Right renal pelvis (tissue), 4 donors: Measurements from ENCODE around the gene B4GALT1. TPM values are rescaled to one million over a fixed set of nuclear protein-coding genes. Genes with fewer than 3 reads are reported as not detected.
"Not testable (repeated sequence)": the region's sequence is repeated elsewhere in the genome, so short reads cannot be mapped to it uniquely, and the experiment has no call there.

Experiments
- DNase-seq, 4 donors: peaks; one replicate each; pipeline ENCODE4 v3.0.0-alpha.2; 2013; ENCODE audit warnings: low read depth in 4 of 4, low spot score in 3 of 4, missing footprints in 1 of 4
- polyA plus RNA-seq, 4 donors: library from polyadenylated mRNA; unstranded; fragments of 120-200 nt; gene quantifications; one replicate each; pipeline ENCODE4 v1.2.1, GENCODE V29; 2013; ENCODE audit not compliant: insufficient read length in 4 of 4

The B4GALT1 gene
- polyA plus RNA-seq, 4 donors = 88.5 to 135 (median 122) TPM

DNA sequence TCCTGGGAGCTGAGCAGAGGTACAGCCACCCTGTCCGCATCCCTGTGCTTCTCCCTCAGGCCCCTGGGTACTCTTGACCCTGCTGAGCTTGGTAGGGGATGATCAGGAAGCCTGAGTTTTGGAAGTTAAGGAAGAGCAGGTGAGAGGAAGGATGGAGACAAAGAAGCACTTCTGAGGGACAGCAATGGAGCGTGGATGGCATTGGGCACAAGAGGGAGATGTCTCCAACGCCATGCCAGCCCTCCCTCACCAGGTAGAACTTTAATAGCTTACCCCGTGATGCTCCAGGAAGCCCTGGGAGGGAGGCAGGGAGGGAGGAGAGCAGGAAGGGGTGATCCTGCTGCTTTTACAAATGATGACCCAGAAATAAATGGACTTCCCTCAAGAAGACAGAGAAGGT lies 60.8 kb downstream of the B4GALT1 start:
- DNase-seq = no peak

DNA sequence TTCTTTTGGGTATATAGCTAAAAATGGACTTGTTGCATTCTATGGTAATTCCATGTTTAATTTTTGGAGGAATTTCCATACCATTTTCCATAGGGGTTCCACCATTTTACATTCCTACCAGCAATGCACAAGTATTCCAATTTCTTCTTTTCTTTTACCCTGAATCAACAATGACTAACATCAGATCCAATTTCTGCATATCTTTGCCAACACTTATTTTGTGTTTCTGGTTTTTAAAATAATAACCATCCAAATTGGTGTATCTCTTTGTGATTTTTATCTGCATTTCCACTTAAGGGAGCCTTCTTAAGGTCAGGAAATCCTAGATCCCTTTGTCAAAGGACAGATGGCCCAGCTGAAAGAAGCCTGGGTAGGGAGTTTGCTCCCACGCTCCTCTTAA lies 61.2 kb downstream of the B4GALT1 start:
- no peak for DNase-seq

DNA sequence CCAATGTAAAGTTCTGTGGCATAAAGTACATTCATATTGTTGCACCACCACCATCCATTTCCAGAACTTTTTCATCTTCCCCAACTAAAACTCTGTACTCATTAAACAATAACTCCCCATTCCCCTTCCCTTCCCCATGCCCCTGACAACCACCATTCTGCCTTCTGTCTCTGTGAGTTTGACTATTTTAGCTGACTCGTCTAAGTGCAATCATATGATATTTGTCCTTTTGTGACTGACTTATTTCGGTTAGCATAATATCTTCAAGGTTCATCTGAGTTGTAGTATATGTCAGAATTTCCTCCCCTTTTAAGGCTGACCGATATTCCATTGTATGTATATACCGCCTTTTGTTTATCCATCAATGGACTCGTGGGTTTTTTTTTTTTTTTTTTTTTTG lies 61.6 kb downstream of the B4GALT1 start:
- no peak for DNase-seq

DNA sequence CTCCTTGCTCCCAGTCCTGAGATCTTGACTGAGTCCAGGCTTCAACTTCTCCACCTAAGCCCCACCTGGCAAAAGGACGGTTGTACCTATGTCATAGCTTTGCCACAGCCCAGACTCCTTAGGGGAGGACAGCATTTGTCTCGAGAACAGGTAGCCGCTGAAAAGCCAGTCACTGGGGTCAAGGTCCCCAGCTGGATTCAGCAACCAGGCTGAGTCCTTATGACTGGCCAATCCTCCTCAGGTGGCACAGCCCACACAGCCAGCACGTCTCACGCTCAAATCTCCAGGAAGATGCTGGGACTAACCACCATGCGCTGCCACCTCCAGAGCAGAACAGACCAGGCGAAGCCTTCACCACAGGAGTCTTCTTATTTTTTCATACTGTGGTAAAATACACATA lies 62.7 kb downstream of the B4GALT1 start:
- no peak for DNase-seq

- DNase-seq = no peak
These were observed 63.4 kb downstream of the B4GALT1 start for GRCh38 chr9:33103501-33104281.

- no peak for DNase-seq
These were observed 64.5 kb downstream of the B4GALT1 start for GRCh38 chr9:33102551-33103210.

DNA sequence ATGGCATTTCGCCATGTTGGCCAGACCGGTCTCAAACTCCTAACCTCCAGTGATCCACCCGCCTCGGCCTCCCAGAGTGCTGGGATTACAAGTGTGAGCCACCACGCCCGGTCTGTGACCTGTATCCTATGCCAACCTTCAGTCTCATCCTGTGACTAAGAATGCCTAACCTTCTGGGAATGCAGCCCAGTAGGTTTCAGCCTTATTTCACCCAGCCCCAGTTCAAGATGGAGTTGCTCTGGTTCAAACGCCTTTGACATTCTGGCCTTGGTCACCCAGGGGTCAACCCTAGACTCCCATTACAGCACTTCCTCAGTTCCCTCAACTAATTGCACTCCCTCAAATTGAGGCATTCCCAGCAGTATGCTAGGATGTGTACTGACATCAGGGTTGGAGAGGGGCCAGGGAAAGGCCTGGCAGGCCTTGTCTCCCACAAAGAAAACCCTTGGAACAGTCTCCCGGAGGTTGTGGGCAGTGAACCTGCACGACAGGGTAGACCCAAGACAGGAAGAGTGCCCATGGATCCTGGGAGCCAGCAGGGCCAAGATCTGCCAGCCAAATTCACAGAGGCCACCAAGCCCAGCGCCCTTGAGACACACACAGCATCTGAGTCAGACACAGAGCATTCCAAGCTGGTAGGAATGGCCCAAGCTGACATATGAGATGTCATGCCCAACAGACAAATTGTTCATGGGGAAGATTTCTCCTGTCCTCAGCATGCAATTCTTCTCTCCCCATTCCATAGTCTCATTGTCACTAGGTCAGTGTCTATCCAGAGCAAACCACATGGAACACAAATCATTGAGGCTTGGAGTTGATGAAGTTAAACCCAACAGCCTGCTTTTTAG lies 65.8 kb downstream of the B4GALT1 start:
- DNase-seq = no peak

DNA sequence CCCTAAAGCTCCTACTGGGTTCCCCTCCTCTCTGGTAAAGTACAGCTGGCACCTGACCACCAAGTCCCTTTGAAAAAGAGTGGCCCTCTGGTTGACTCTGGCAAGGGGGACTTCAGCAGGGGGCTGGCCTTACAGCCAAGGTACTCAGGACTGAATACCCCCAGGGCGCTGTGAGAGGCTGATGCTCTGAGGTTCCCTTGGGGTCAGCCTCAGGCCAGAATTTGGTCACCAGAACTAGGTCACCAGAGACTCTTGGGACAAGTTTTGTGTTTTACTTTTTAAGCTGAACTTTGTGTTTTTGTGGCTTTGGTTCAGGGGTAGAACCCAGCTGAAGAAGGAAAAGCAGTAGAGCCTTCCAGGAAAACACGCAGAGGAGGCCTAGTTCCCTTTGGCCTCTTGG lies 67.4 kb downstream of the B4GALT1 start:
- DNase-seq = no peak

GRCh38 chr9:33097192-33097591 lies 69.9 kb downstream of the B4GALT1 start:
- DNase-seq = no peak

GRCh38 chr9:33092634-33093033 lies 74.5 kb downstream of the B4GALT1 start:
- no peak for DNase-seq

GRCh38 chr9:33085672-33086071 lies 81.5 kb downstream of the B4GALT1 start:
- DNase-seq = not testable (repeated sequence)

- DNase-seq = no peak
These were observed 84.4 kb downstream of the B4GALT1 start for GRCh38 chr9:33082538-33083326.

DNA sequence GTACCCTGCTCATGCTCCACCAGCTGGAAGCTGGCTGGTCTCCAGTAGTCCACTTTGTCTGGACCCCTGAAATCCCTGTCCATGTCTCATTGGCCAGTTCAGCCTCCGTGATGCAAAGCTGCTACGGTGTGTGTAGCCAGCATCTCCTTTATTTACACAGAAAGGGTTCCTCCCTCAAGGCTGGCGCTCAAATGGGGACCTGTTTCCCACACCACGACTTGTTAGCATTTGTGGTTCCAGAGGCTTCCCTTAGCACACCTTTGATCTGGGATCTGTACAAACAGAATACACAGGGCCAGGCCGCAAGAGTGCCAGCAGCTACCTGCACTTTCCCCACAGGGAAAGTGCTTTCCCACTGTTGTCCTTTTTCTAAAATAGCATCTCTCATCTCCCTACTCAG lies 85.0 kb downstream of the B4GALT1 start:
- no peak for DNase-seq

GRCh38 chr9:33081128-33081851 lies 85.8 kb downstream of the B4GALT1 start:
- DNase-seq = peak; percentile 71 to 81 (median 76)

- DNase-seq = no peak
These were observed 86.6 kb downstream of the B4GALT1 start for GRCh38 chr9:33080534-33080933.

DNA sequence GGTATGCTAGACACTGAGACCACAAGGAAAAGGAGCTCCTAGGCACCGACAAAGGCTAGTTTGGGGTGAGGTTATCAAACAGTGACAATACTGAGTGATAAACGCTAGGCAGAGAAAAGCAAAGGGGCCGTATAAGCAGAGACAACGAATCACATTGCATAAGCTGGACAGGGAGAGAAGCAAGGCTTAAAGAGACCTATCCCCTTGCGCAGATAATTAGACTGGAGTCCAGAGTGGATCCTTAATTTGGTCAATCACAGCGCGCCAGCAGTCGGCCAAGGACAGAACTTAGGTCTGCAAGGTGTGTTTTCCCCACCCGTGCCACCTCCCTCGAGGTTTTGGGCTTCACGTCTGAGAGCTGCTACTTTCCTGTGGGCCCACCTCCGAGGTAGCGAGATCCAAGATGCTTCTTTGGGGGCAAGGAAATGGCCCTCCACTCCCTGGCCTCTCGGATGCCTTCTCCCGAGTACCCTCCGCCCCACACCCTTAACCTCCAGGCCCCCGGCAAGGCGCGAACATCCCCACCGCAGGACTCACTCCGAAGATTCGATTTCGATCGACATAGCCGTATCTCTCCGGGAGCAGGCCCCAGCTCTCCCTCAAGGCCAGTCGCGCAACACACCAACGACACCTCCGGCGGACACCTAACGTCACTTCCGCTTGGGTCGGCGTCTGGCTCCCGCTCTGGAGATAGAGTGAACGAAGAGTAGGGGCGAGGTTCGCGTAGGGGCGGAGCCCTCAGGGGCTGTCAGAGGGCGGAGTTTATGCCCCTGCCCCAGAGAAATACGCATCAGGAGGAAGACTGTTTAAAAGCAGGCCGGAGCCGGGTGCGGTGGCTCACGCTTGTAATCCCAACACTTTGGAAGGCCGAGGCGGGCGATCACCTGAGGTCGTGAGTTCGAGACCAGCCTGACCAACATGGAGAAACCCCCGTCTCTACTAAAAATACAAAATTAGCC lies 90.8 kb downstream of the B4GALT1 start, which contains the start of gene SMU1:
SMU1 (minus strand) TSS at position 629 of the 959 bp plus-strand sequence; CDS start at position 563, 66 bp downstream.
- DNase-seq = peak; percentile 94 to 96 (median 96)

- DNase-seq = no peak
These were observed 98.1 kb downstream of the B4GALT1 start for GRCh38 chr9:33068991-33069390.
